H1 (cell line): ENCODE data around the gene SIT1. TPM values are rescaled to one million over a fixed set of nuclear protein-coding genes. Genes with fewer than 3 reads are reported as not detected.

Source experiments
- CTCF ChIA-PET: fragments of 300-600 bp; sonication (Branson Sonifier 250); formaldehyde crosslinking; loops from one replicate; lab custom pipeline; 2021; ENCODE audit not compliant: partially characterized antibody; lab: Charles Lee
- POLR2A ChIA-PET: fragments of 300-600 bp; sonication (Branson Sonifier 250); formaldehyde crosslinking; loops from one replicate; lab custom pipeline; 2021; ENCODE audit warnings: inconsistent platforms; ENCODE audit not compliant: partially characterized antibody; lab: Charles Lee
- DNase-seq, 2 experiments: peaks; one replicate each; pipeline versions ENCODE4 v3.0.0 to v3.0.0-alpha.2; 2010 to 2022; ENCODE audit warnings: low spot score in 2 of 2, low read depth in 1 of 2, mixed read lengths in 1 of 2
- FAIRE-seq: peaks from 2 replicates; lab custom pipeline; 2011; peaks lifted over from hg19 to GRCh38; lab: Jason Lieb, UNC
- H2AFZ ChIP-seq: 2 replicates; pipeline ENCODE4 v1.8.1; 2012; ENCODE audit warnings: low read length, inconsistent platforms
- H2AK5ac ChIP-seq: 2 replicates; pipeline ENCODE4 v1.6.1; 2013; ENCODE audit warnings: low read depth, low read length
- H2BK120ac ChIP-seq: replicated peaks from 2 replicates; pipeline ENCODE3; 2013; ENCODE audit warnings: low read depth, low read length, inconsistent platforms
- H2BK12ac ChIP-seq: 2 replicates; pipeline ENCODE4 v1.6.1; 2013; ENCODE audit warnings: low read depth, low read length
- H2BK15ac ChIP-seq: 2 replicates; pipeline ENCODE4 v1.6.1; 2013; ENCODE audit warnings: low read length
- H2BK20ac ChIP-seq: 2 replicates; pipeline ENCODE4 v1.6.1; 2013; ENCODE audit warnings: low read length
- H2BK5ac ChIP-seq: 2 replicates; pipeline ENCODE4 v1.6.1; 2013; ENCODE audit warnings: low read depth, low read length
- H3K14ac ChIP-seq: 2 replicates; pipeline ENCODE4 v1.6.1; 2013; ENCODE audit warnings: inconsistent platforms; ENCODE audit not compliant: insufficient read length
- H3K18ac ChIP-seq: 2 replicates; pipeline ENCODE4 v1.6.1; 2013; ENCODE audit warnings: low read length; ENCODE audit errors: extremely low read depth
- H3K23ac ChIP-seq: 2 replicates; pipeline ENCODE4 v1.6.1; 2013; ENCODE audit warnings: inconsistent platforms; ENCODE audit not compliant: insufficient read length
- H3K23me2 ChIP-seq: 2 replicates; pipeline ENCODE4 v1.6.1; 2013; ENCODE audit warnings: low read depth, low read length
- H3K27ac ChIP-seq: 2 replicates; pipeline ENCODE4 v1.6.1; 2011; ENCODE audit warnings: low read depth, low read length, inconsistent platforms
- H3K27me3 ChIP-seq, 4 experiments: replicated peaks in 1 of 4; 1 replicate in 1 of 4; 2 replicates in 3 of 4; pipeline versions ENCODE4 v1.6.1 to v1.8.1; 2011 to 2013; ENCODE audit warnings: low read length in 3 of 4, mild to moderate bottlenecking in 3 of 4, inconsistent platforms in 2 of 4, mixed read lengths in 2 of 4, moderate library complexity in 1 of 4; ENCODE audit not compliant: control insufficient read depth in 3 of 4, insufficient read depth in 3 of 4; ENCODE audit errors: extremely low read depth in 1 of 4
- H3K36me3 ChIP-seq, 4 experiments: 2 replicates each; pipeline versions ENCODE4 v1.6.1 to v1.8.1; 2011 to 2013; ENCODE audit warnings: mild to moderate bottlenecking in 4 of 4, low read length in 3 of 4, moderate library complexity in 2 of 4, control low read depth in 1 of 4, inconsistent platforms in 1 of 4; ENCODE audit not compliant: insufficient read depth in 4 of 4, control insufficient read depth in 2 of 4
- H3K4ac ChIP-seq: replicated peaks from 2 replicates; pipeline ENCODE3; 2013; ENCODE audit warnings: low read length, low read depth, mixed read lengths, inconsistent platforms; ENCODE audit not compliant: insufficient read length
- H3K4me1 ChIP-seq, 4 experiments: replicated peaks in 1 of 4; 1 replicate in 1 of 4; 2 replicates in 3 of 4; pipeline versions ENCODE4 v1.6.1 to v1.8.1; 2011 to 2013; ENCODE audit warnings: low read length in 3 of 4, inconsistent platforms in 2 of 4, mixed read lengths in 1 of 4; ENCODE audit not compliant: insufficient read depth in 4 of 4, control insufficient read depth in 3 of 4
- H3K4me2 ChIP-seq, 2 experiments: 2 replicates each; pipeline versions ENCODE4 v1.6.1 to v1.8.1; 2011 to 2013; ENCODE audit warnings: low read depth in 2 of 2, low read length in 2 of 2, control low read depth in 1 of 2, inconsistent platforms in 1 of 2, mild to moderate bottlenecking in 1 of 2; ENCODE audit not compliant: insufficient read depth in 1 of 2
- H3K4me3 ChIP-seq, 4 experiments: fragments of 200-600, 300-600 bp in 1 of 4; sonication (generic), shearing (Covaris generic), sonication (Bioruptor Twin) in 1 of 4; 2 replicates each; pipeline versions ENCODE4 v1.5.1 to v1.8.1; 2011 to 2016; ENCODE audit warnings: low read length in 4 of 4, low read depth in 3 of 4, control low read depth in 2 of 4, inconsistent platforms in 2 of 4, mild to moderate bottlenecking in 2 of 4, mixed read lengths in 1 of 4, moderate library complexity in 1 of 4; ENCODE audit not compliant: insufficient read depth in 2 of 4; ENCODE audit errors: extremely low read depth in 1 of 4
- H3K56ac ChIP-seq: replicated peaks from 2 replicates; pipeline ENCODE3; 2013; ENCODE audit warnings: low read depth, mild to moderate bottlenecking, mixed read lengths, low read length, inconsistent platforms; ENCODE audit not compliant: insufficient read length
- H3K79me1 ChIP-seq: 2 replicates; pipeline ENCODE4 v1.6.1; 2013; ENCODE audit warnings: low read depth, low read length, control low read depth
- H3K79me2 ChIP-seq, 2 experiments: 2 replicates each; pipeline versions ENCODE4 v1.6.1 to v1.8.1; 2012 to 2013; ENCODE audit warnings: low read length in 2 of 2, mild to moderate bottlenecking in 2 of 2, inconsistent platforms in 1 of 2; ENCODE audit not compliant: insufficient read depth in 2 of 2, control insufficient read depth in 1 of 2
- H3K9ac ChIP-seq, 4 experiments: replicated peaks in 1 of 4; 1 replicate in 1 of 4; 2 replicates in 3 of 4; pipeline versions ENCODE4 v1.6.1 to v1.8.1; 2011 to 2013; ENCODE audit warnings: low read depth in 3 of 4, low read length in 3 of 4, control low read depth in 2 of 4, mild to moderate bottlenecking in 2 of 4, moderate library complexity in 2 of 4, inconsistent platforms in 1 of 4; ENCODE audit errors: extremely low read depth in 1 of 4
- H3K9me3 ChIP-seq, 2 experiments: 2 replicates each; pipeline versions ENCODE4 v1.6.1 to v1.8.1; 2012 to 2013; ENCODE audit warnings: mild to moderate bottlenecking in 2 of 2, moderate library complexity in 2 of 2, control low read depth in 1 of 2, inconsistent platforms in 1 of 2, low read depth in 1 of 2, low read length in 1 of 2, mixed read lengths in 1 of 2; ENCODE audit not compliant: insufficient read depth in 2 of 2
- H4K20me1 ChIP-seq, 2 experiments: replicated peaks in 1 of 2; 2 replicates each; pipeline versions ENCODE3 to v1.8.1; 2011 to 2013; ENCODE audit warnings: inconsistent platforms in 2 of 2, low read length in 2 of 2, mild to moderate bottlenecking in 1 of 2; ENCODE audit not compliant: insufficient read depth in 2 of 2, control insufficient read depth in 1 of 2
- H4K5ac ChIP-seq: 2 replicates; pipeline ENCODE4 v1.6.1; 2013; ENCODE audit warnings: low read length, low read depth, mixed read lengths, inconsistent platforms; ENCODE audit not compliant: insufficient read length
- H4K8ac ChIP-seq: 2 replicates; pipeline ENCODE4 v1.8.0; 2013; ENCODE audit warnings: mild to moderate bottlenecking, moderate library complexity, low read length, inconsistent platforms; ENCODE audit not compliant: insufficient read depth; ENCODE audit errors: extremely low read depth
- H4K91ac ChIP-seq: replicated peaks from 2 replicates; pipeline ENCODE3; 2013; ENCODE audit warnings: low read length, mixed read lengths, inconsistent platforms; ENCODE audit not compliant: insufficient read length
- EP300 ChIP-seq, 2 experiments: IDR thresholded peaks; 1 replicate in 1 of 2; 2 replicates in 1 of 2; pipeline ENCODE4 v1.6.1; 2011 to 2012; ENCODE audit warnings: low read depth in 2 of 2, low read length in 2 of 2, mild to moderate bottlenecking in 2 of 2, borderline replicate concordance in 1 of 2, inconsistent platforms in 1 of 2, moderate library complexity in 1 of 2
- EZH2 ChIP-seq: fragments of 200-600 bp; sonication (generic); IDR thresholded peaks from 2 replicates; pipeline ENCODE4 v1.7.1; 2012; ENCODE audit warnings: low read depth, mild to moderate bottlenecking, moderate library complexity, low read length, inconsistent platforms; ENCODE audit not compliant: severe bottlenecking
- JUN ChIP-seq: IDR thresholded peaks from 2 replicates; pipeline ENCODE4 v1.6.1; 2011; ENCODE audit warnings: low read depth, mild to moderate bottlenecking, improper control_type of control experiment, low read length
- SIRT6 ChIP-seq: IDR thresholded peaks from one replicate; pipeline ENCODE4 v1.7.1; 2012; ENCODE audit warnings: low read length, inconsistent platforms
- SIX5 ChIP-seq: IDR thresholded peaks from 2 replicates; pipeline ENCODE4 v1.6.1; 2011; ENCODE audit warnings: mild to moderate bottlenecking, low read depth, low read length
- SUZ12 ChIP-seq: fragments of 200-600 bp; sonication (generic); IDR thresholded peaks from 2 replicates; pipeline ENCODE4 v1.6.1; 2012; ENCODE audit warnings: mild to moderate bottlenecking, inconsistent platforms, low read length, moderate library complexity, mixed read lengths
- TEAD4 ChIP-seq: IDR thresholded peaks from 2 replicates; pipeline ENCODE4 v1.6.1; 2012; ENCODE audit warnings: low read depth, low read length, inconsistent platforms, mixed read lengths
- WGBS, 2 experiments: shearing (Covaris generic) in 1 of 2; methylation state at CpG; one replicate each; pipeline versions ENCODE4 v1.1.6 to v1.1.7; 2013 to 2015; ENCODE audit warnings: low lambda C conversion rate in 2 of 2, mixed read lengths in 2 of 2, inconsistent platforms in 1 of 2, low coverage in 1 of 2, missing lambda C conversion rate in 1 of 2; ENCODE audit not compliant: insufficient replicate concordance in 2 of 2, insufficient coverage in 1 of 2, insufficient read length in 1 of 2; ENCODE audit errors: extremely low coverage in 1 of 2, missing lambda C conversion rate in 1 of 2; 5-methylcytosine and 5-hydroxymethylcytosine counted together
- polyA plus RNA-seq, 7 experiments: library from polyadenylated mRNA; depleted of rRNA in 3 of 7; stranded (reverse) in 5 of 7; unstranded in 2 of 7; fragments of >200 nt in 5 of 7; fragments of 200-250 nt in 2 of 7; gene quantifications; 1 replicate in 5 of 7; 2 replicates in 1 of 7; 4 replicates in 1 of 7; pipeline versions ENCODE4 v1.2.1 to v1.2.3, GENCODE V29; 2011 to 2013; ENCODE audit warnings: missing spikeins in 2 of 7, mixed read lengths in 2 of 7
- total RNA-seq: library from RNA; stranded (reverse); fragmentation: NEBNext Ultra II Directional; extraction: Animal tissue kit (Norgen Biotek cat#: 25700); gene quantifications from 2 replicates; pipeline ENCODE4 v1.2.1, GENCODE V29; 2021

The SIT1 gene
- total and polyA plus RNA-seq, 2 of the 8 experiments (the other 6 are each of a cell fraction or from before 2014, with no cell fraction given): 8.2 to 12.8 TPM

- no peak overlapping the region for H3K27ac ChIP-seq
- no peak overlapping the region for H2BK5ac ChIP-seq
- no peak overlapping the region for H2BK15ac ChIP-seq
- H3K4me1 ChIP-seq: peaks cover 2 to 17% (median 12%) of the 10 kb centered on the region in 4 experiments; a peak in 6 of 7 replicates
- no peaks in the 10 kb centered on the region for H3K79me2 ChIP-seq
- POLR2A ChIA-PET: interaction anchor here (0.8 to 1.4 kb wide), 2 partner anchors 31 to 49 kb away, joined by 3 read pairs; no protein-coding TSS in a partner anchor
- no peak overlapping the region for H3K18ac ChIP-seq
- no peaks in the 10 kb centered on the region for H3K79me1 ChIP-seq
- WGBS, 2 experiments: 86% methylated on average over 8 of the region's 8 CpGs; no CpG with 5 or more reads in 1 of the 2 experiments
- peaks cover 0 to 7% (median 0%) of the 10 kb centered on the region in 4 experiments; a peak in 1 of 7 replicates for H3K27me3 ChIP-seq
- H2BK20ac ChIP-seq: no peak overlapping the region
- DNase-seq (no peak), FAIRE-seq (no peak)
- no peaks in the 10 kb centered on the region for H4K20me1 ChIP-seq
- no peak overlapping the region for H4K5ac ChIP-seq
- H3K4ac ChIP-seq: no peak overlapping the region
- no peak overlapping the region for H3K4me3 ChIP-seq
- H3K23me2 ChIP-seq: peaks cover 8% of the 10 kb centered on the region
- CTCF ChIA-PET: interaction anchor here (15.9 kb wide), 1 partner anchor 40 kb away, joined by 347 read pairs; the partner anchor contains the start of gene TPM2
- no peak overlapping the region for H3K4me2 ChIP-seq
- H3K9me3 ChIP-seq: no peaks in the 10 kb centered on the region
- H4K91ac ChIP-seq: no peak overlapping the region
- H3K14ac ChIP-seq: no peak overlapping the region
- H3K56ac ChIP-seq: no peak overlapping the region
- no peak for TF ChIP-seq SIRT6
- TF ChIP-seq TEAD4: no peak
- no peak for TF ChIP-seq SUZ12
- TF ChIP-seq EZH2: no peak
- TF ChIP-seq SIX5: no peak
- TF ChIP-seq JUN: no peak
- TF ChIP-seq EP300 (IDR thresholded peaks at IDR 0.05; ENCODE audit: borderline replicate concordance in 1 of 2, low read depth in 2 of 2, low read length in 2 of 2): no peak
- H2BK12ac ChIP-seq: no peak overlapping the region
- H3K36me3 ChIP-seq: no peaks in the 10 kb centered on the region
- no peak overlapping the region for H2BK120ac ChIP-seq
- H4K8ac ChIP-seq: no peak overlapping the region
- H3K23ac ChIP-seq: no peak overlapping the region
- no peak overlapping the region for H2AK5ac ChIP-seq
- no peak overlapping the region for H3K9ac ChIP-seq
- H2AFZ ChIP-seq: no peak overlapping the region
Measured at GRCh38 chr9:35652829-35653209, 2.1 kb upstream of the SIT1 start.
